ENCODE results near the gene ERVH48-1.
"Not testable (repeated sequence)": the region's sequence is repeated elsewhere in the genome, so short reads cannot be mapped to it uniquely, and the experiment has no call there.

DNA sequence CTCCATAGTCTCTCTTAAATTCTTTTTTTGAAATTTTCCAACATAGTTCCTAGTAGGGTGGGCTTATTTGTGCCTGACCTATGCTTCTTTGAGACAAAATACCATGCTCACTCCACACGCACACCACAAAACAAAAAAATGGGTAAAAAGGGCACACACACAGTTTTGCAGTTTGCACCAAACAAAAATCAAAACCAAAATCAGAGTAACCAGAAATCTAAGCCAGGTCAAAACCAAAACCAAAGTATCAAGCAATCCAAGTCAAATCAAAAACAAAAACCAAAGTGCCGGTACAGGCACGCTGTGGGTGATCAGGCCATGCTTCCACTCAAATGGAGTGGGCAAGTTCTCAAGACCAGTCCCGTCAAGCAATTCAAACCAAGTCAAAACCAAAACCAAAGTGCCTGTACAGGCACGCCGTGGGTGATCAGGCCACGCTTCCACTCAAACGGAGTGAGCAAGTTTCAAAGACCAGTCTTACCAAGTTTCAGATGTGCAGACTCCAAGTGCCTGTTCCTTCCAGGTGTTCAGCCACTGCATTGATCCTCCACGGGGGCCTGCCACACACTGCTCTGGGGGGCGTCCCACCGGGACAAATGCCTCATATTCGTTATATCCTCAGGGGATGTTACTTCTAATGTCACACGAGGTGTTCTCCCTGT lies 23.8 kb upstream of the ERVH48-1 start:
- TF ChIP-seq, protein P1, sequence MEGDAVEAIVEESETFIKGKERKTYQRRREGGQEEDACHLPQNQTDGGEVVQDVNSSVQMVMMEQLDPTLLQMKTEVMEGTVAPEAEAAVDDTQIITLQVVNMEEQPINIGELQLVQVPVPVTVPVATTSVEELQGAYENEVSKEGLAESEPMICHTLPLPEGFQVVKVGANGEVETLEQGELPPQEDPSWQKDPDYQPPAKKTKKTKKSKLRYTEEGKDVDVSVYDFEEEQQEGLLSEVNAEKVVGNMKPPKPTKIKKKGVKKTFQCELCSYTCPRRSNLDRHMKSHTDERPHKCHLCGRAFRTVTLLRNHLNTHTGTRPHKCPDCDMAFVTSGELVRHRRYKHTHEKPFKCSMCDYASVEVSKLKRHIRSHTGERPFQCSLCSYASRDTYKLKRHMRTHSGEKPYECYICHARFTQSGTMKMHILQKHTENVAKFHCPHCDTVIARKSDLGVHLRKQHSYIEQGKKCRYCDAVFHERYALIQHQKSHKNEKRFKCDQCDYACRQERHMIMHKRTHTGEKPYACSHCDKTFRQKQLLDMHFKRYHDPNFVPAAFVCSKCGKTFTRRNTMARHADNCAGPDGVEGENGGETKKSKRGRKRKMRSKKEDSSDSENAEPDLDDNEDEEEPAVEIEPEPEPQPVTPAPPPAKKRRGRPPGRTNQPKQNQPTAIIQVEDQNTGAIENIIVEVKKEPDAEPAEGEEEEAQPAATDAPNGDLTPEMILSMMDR (IDR thresholded peaks at IDR 0.05): not testable (repeated sequence)
- not testable (repeated sequence) for TF ChIP-seq POLR2AphosphoS5, EP300 (IDR thresholded peaks at IDR 0.05)

All from upper lobe of left lung (tissue), 4 donors.